IMR-90 (cell line): ENCODE data around the gene TBC1D22A.

Source experiments
- BHLHE40 ChIP-seq: fragments of 150-350 bp; IDR thresholded peaks from 2 replicates; pipeline ENCODE4 v1.6.1; 2016; ENCODE audit warnings: mild to moderate bottlenecking, low read depth, low read length
- CEBPB ChIP-seq: IDR thresholded peaks from 2 replicates; pipeline ENCODE4 v1.6.1; 2012; ENCODE audit warnings: low read depth, low read length, improper control_type of control experiment
- CTCF ChIP-seq: conservative IDR thresholded peaks from 2 replicates; pipeline ENCODE4 v1.5.1; 2012; ENCODE audit warnings: mild to moderate bottlenecking, low read depth, low read length, improper control_type of control experiment
- ELK1 ChIP-seq: fragments of 150-350 bp; IDR thresholded peaks from 2 replicates; pipeline ENCODE4 v1.6.1; 2016; ENCODE audit warnings: low read depth, mild to moderate bottlenecking, low read length, moderate library complexity, borderline replicate concordance
- MXI1 ChIP-seq: IDR thresholded peaks from 2 replicates; pipeline ENCODE4 v1.6.1; 2012; ENCODE audit warnings: low read depth, mild to moderate bottlenecking, low read length, moderate library complexity, borderline replicate concordance
- NFE2L2 ChIP-seq: fragments of 150-350 bp; IDR thresholded peaks from 2 replicates; pipeline ENCODE4 v1.6.1; 2016; ENCODE audit warnings: low read depth, mild to moderate bottlenecking, low read length
- POLR2A ChIP-seq: IDR thresholded peaks from 2 replicates; pipeline ENCODE4 v1.6.1; 2012; ENCODE audit warnings: mild to moderate bottlenecking, low read depth, low read length
- RAD21 ChIP-seq: IDR thresholded peaks from 2 replicates; pipeline ENCODE4 v1.6.1; 2012; ENCODE audit warnings: low read length, improper control_type of control experiment
- RFX5 ChIP-seq: IDR thresholded peaks from 2 replicates; pipeline ENCODE4 v1.8.0; 2012; ENCODE audit warnings: low read depth, mild to moderate bottlenecking, low read length, moderate library complexity
- SMC3 ChIP-seq: fragments of 150-350 bp; IDR thresholded peaks from 2 replicates; pipeline ENCODE4 v1.6.1; 2016; ENCODE audit warnings: low read depth, mild to moderate bottlenecking, antibody characterized with exemption, low read length, moderate library complexity
- USF2 ChIP-seq: fragments of 150-350 bp; IDR thresholded peaks from 2 replicates; pipeline ENCODE4 v1.6.1; 2017; ENCODE audit warnings: mild to moderate bottlenecking, antibody characterized with exemption, low read length, low read depth

- TF ChIP-seq POLR2A (no peak), CEBPB (no peak), CTCF (no peak), ELK1 (no peak), USF2 (no peak), BHLHE40 (no peak), RFX5 (no peak), RAD21 (no peak), SMC3 (no peak), NFE2L2 (no peak), MXI1 (no peak)
These were observed 414.9 kb downstream of the TBC1D22A start for GRCh38 chr22:47177334-47177815.
